Nephron progenitor cell (in vitro differentiated cells): ENCODE results near the gene NDOR1.

Experiments used
- DNase-seq: peaks from one replicate; pipeline ENCODE4 v3.0.0; 2021
- H3K27ac Mint-ChIP-seq: 2 replicates; pipeline ENCODE4 v1.8.0; 2021; ENCODE audit warnings: mild to moderate bottlenecking, moderate library complexity, mixed read lengths
- H3K27me3 Mint-ChIP-seq: 2 replicates; pipeline ENCODE4 v1.8.0; 2021; ENCODE audit warnings: mild to moderate bottlenecking, low read depth, mixed read lengths; ENCODE audit not compliant: poor library complexity
- H3K36me3 Mint-ChIP-seq: 2 replicates; pipeline ENCODE4 v1.8.0; 2021; ENCODE audit warnings: low read depth, mixed read lengths
- H3K4me1 Mint-ChIP-seq: 2 replicates; pipeline ENCODE4 v1.8.0; 2021; ENCODE audit warnings: mixed read lengths
- H3K4me3 Mint-ChIP-seq: 2 replicates; pipeline ENCODE4 v1.8.0; 2021; ENCODE audit warnings: mild to moderate bottlenecking, moderate library complexity, mixed read lengths
- H3K9me3 Mint-ChIP-seq: 2 replicates; pipeline ENCODE4 v1.8.0; 2021; ENCODE audit warnings: mild to moderate bottlenecking, moderate library complexity, mixed read lengths
- TF ChIP-seq, protein P1 (sequence below): fragments of 200-600 bp; sonication (generic); IDR thresholded peaks from 2 replicates; pipeline ENCODE4 v1.5.0; 2021; ENCODE audit warnings: antibody characterized with exemption

The NDOR1 gene

DNA sequence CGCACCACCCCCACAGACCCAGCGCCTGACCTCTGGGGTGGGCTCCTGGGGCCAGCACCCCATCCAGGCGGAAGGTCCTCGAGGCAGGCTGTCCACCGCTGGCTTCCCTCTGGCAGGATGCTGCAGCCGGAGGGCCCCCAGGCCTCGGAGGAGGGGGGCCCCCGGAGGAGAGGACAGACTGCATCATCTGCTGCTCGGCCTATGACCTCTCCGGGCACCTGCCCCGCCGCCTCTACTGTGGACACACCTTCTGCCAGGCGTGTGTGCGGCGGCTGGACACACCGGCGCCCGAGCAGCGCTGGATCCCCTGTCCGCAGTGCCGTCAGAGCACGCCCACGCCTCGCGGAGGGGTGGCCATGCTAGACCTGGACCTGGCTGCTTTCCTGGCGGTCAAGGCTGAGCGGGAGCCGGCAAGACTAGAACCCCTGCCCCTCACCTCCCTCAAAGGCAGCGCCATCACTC lies 23.0 kb downstream of the NDOR1 start:
- peaks cover 14% of the 10 kb centered on the region for H3K4me1 Mint-ChIP-seq
- no peaks in the 10 kb centered on the region for H3K9me3 Mint-ChIP-seq
- no peak overlapping the region for H3K27ac Mint-ChIP-seq
- TF ChIP-seq, protein P1, sequence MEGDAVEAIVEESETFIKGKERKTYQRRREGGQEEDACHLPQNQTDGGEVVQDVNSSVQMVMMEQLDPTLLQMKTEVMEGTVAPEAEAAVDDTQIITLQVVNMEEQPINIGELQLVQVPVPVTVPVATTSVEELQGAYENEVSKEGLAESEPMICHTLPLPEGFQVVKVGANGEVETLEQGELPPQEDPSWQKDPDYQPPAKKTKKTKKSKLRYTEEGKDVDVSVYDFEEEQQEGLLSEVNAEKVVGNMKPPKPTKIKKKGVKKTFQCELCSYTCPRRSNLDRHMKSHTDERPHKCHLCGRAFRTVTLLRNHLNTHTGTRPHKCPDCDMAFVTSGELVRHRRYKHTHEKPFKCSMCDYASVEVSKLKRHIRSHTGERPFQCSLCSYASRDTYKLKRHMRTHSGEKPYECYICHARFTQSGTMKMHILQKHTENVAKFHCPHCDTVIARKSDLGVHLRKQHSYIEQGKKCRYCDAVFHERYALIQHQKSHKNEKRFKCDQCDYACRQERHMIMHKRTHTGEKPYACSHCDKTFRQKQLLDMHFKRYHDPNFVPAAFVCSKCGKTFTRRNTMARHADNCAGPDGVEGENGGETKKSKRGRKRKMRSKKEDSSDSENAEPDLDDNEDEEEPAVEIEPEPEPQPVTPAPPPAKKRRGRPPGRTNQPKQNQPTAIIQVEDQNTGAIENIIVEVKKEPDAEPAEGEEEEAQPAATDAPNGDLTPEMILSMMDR: no peak
- H3K27me3 Mint-ChIP-seq: no peaks in the 10 kb centered on the region
- DNase-seq: no peak
- no peak overlapping the region for H3K4me3 Mint-ChIP-seq
- H3K36me3 Mint-ChIP-seq: no peaks in the 10 kb centered on the region

DNA sequence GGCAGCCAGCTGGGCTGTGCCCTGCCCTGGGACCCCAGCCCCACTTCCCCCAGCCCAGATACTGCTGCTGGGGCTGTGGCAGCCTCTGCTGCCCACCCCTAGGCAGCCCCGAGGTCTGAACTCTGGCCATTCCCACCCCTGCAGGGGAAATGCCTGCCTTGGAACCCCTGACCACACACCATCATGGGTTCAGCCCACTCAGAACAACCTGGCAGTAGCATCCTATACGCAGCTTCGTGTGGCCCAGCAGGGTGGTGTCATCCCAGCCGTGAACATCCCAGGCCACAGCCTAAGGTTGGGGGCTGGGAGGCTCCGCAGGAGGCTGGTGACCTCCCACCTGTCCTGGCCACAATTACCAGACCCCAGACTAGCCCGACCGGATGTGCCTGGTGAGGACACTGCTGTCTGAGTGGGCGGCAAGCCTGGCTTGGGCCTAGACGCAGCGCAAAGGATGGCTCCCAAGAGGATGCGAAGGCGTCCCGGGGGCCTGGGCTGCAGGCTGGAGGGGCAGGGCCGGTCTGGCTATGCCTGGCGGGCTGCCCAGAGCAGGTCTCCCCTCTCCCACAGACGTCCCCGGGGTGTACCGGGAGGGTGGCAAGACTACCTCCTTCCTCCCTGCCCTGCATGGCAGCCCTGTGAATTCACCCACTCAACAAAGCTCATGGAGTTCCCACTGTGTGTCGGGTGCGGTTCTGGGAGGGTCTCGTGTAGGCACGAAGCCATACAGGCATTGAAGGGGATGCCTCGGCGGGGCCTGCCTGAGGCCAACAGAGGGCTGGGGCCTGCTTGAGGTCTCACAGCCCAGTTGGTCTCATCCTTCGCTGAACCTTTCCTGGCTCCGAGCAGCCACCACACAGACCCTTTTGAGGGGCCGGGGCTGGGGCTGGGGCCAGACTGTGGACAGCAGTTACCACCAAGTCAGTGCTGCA lies 23.7 kb downstream of the NDOR1 start:
- TF ChIP-seq, protein P1: no peak
- Mint-ChIP-seq H3K27me3 (no peaks in the 10 kb centered on the region), H3K9me3 (no peaks in the 10 kb centered on the region), H3K27ac (no peak overlapping the region), H3K4me1 (peaks cover 14% of the 10 kb centered on the region), H3K36me3 (no peaks in the 10 kb centered on the region), H3K4me3 (no peak overlapping the region)
- DNase-seq: no peak

DNA sequence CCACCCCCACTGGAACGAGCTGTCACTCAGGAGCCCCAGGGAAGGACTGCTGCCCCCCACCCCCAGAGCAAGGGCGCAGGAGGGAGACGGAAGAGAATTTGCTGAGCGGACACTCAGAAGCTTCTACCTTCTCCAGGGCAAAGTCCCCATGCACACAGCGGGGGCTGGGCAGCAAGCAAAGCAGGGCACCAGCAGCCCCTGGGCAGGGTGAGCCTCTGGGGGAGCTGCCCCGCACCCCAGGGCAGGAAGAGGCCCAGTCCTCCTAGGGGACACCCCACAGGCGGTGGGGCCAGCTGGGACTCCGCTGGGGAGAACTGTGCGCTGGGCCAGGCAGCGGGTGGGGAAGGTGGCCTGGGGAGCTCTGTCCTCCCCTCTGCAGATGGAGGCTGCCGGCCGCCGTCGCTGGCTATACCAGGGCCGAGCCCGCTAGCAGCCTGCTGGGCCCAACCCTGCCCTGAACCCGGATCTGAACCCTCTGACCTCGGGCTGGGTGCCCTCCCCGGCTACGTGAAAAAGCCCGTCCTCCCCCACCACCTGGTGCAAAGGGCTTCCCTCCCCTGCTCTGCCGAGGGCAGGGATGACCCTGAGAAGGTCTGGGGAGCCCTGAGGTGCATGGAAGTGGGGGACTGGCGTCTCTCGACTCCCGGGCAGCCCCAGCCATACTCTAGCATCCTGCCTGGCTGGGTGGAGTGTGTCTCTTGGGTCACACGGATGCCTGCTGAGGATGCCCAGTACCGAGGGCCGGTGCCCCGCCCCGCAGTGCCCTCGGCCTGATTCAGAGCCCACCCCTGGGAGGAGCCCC lies 24.6 kb downstream of the NDOR1 start:
- H3K36me3 Mint-ChIP-seq: no peaks in the 10 kb centered on the region
- no peaks in the 10 kb centered on the region for H3K27me3 Mint-ChIP-seq
- DNase-seq: no peak
- no peak overlapping the region for H3K27ac Mint-ChIP-seq
- no peaks in the 10 kb centered on the region for H3K9me3 Mint-ChIP-seq
- TF ChIP-seq, protein P1: no peak
- no peak overlapping the region for H3K4me3 Mint-ChIP-seq
- peaks cover 20% of the 10 kb centered on the region for H3K4me1 Mint-ChIP-seq

DNA sequence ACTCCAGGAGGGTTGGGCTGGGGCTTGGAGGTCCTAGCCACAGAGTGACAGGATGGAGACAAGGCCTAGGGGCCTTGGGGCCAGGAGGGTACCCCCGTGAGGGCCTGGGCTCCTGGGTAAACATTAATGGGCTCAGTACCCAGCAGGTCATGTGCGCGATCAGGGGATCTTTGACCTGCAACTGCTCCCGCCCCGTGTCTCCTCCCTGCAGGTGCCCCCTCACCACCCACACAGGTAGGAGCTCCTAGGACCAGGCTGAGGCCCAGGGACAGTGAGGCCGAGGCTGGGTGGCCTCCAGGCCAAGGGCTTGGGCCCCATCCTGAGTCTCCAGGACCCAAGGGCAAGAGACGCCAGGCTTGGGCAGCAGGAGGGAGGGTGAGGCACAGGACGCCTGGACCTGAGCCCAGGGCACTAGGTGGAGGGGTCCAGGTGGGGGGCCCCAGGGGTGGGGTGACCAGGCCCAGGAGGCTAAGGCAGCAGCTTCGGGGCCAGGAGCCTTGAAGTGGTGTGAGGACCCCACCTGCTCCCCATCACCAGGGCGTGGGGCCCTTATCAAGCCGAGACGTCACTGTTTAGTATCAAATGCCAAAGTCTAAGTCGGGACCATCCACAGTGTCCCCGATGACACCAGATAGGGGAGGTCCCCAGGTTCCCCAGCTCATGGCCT lies 25.3 kb downstream of the NDOR1 start, which contains the start of gene SLC34A3:
TSS of gene SLC34A3 (plus strand) at position 197 of the 667 bp plus-strand sequence. CDS start 802 bp downstream, outside the sequence.
- peaks cover 21% of the 10 kb centered on the region for H3K4me1 Mint-ChIP-seq
- H3K9me3 Mint-ChIP-seq: no peaks in the 10 kb centered on the region
- no peaks in the 10 kb centered on the region for H3K27me3 Mint-ChIP-seq
- H3K36me3 Mint-ChIP-seq: no peaks in the 10 kb centered on the region
- H3K4me3 Mint-ChIP-seq: no peak within 1 kb of the TSS
- no peak for DNase-seq
- TF ChIP-seq, protein P1: no peak
- H3K27ac Mint-ChIP-seq: no peak within 1 kb of the TSS

DNA sequence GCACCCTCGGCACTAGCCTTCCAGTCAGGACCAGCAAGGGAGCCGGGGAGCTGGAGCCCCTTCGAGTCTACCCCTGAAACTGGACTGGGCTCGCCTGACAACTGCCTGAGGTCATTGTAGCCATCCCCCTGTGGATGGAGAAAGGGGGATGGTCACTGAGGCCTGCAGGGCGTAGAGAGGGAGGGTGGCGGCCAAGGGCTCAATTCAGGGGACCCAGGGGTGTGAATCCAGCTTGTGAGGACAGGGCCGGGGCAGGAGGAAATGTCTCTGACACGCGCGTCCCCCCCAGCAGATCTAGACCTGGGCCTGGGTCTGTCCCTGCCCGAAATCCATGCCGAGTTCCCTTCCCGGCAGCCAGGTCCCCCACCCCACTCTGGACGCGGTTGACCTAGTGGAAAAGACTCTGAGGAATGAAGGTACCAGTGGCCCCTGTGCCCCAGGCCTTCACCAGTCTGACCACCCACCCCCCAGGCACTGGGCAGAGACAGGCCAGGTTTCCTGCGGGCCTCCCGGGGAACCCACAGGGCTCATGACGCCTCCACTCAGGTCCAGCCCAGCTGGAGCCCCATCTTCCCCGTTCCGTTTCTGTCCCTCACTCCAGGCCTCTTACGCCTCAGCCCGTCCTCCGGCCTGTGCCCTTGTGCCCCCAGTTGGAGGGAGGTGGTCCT lies 26.0 kb downstream of the NDOR1 start:
- no peaks in the 10 kb centered on the region for H3K9me3 Mint-ChIP-seq
- no peak overlapping the region for H3K27ac Mint-ChIP-seq
- no peak overlapping the region for H3K4me3 Mint-ChIP-seq
- H3K27me3 Mint-ChIP-seq: no peaks in the 10 kb centered on the region
- no peaks in the 10 kb centered on the region for H3K36me3 Mint-ChIP-seq
- TF ChIP-seq, protein P1: no peak
- peaks cover 21% of the 10 kb centered on the region for H3K4me1 Mint-ChIP-seq
- DNase-seq: no peak
